ENCODE measurements around the gene GCHFR.

GRCh38 chr15:40785164-40785563 lies 21.3 kb downstream of the GCHFR start:
- peak; percentile 31 for TF ChIP-seq CTCF (IDR thresholded peaks at IDR 0.05; ENCODE audit: poor library complexity)
- TF ChIP-seq EZH2phosphoT487 (IDR thresholded peaks at IDR 0.05; ENCODE audit: low read depth, severe bottlenecking, unreplicated experiment): no peak

Measured in hepatocyte (in vitro differentiated cells).